HepG2 (cell line): ENCODE data around the gene AHSP. TPM values are rescaled to one million over a fixed set of nuclear protein-coding genes. Genes with fewer than 3 reads are reported as not detected.

Experiments
- ARNTL ChIP-seq: sonication (generic); formaldehyde crosslinking; IDR thresholded peaks from 2 replicates; pipeline ENCODE4 v1.4.0; 2020; ENCODE audit warnings: mild to moderate bottlenecking, missing genetic modification reagents
- E2F5 ChIP-seq: sonication (generic); formaldehyde crosslinking; conservative IDR thresholded peaks from 2 replicates; pipeline ENCODE4 v1.4.0; 2020; ENCODE audit warnings: missing genetic modification reagents
- FIP1L1 ChIP-seq: fragments of 200-400 bp; formaldehyde crosslinking; IDR thresholded peaks from 2 replicates; pipeline ENCODE4 v1.6.1; 2018; ENCODE audit warnings: low read depth, mild to moderate bottlenecking, low read length, moderate library complexity, borderline replicate concordance; ENCODE audit not compliant: insufficient read depth
- GATA4 ChIP-seq: sonication (generic); IDR thresholded peaks from 2 replicates; pipeline ENCODE4 v1.6.1; 2016; ENCODE audit warnings: antibody characterized with exemption, low read depth, borderline replicate concordance
- KDM5A ChIP-seq: fragments of 200-600 bp; sonication (generic); IDR thresholded peaks from 2 replicates; pipeline ENCODE4 v1.7.0; 2018; ENCODE audit warnings: antibody characterized with exemption, mild to moderate bottlenecking, low read length, borderline replicate concordance
- NFE2L1 ChIP-seq: sonication (generic); formaldehyde crosslinking; IDR thresholded peaks from 2 replicates; pipeline ENCODE4 v1.4.0; 2020; ENCODE audit warnings: missing genetic modification reagents, mild to moderate bottlenecking, borderline replicate concordance
- NR2F2 ChIP-seq: IDR thresholded peaks from 2 replicates; pipeline ENCODE4 v1.6.1; 2012; ENCODE audit warnings: low read depth, inconsistent platforms, borderline replicate concordance
- PRDM4 ChIP-seq: sonication (generic); formaldehyde crosslinking; IDR thresholded peaks from 2 replicates; pipeline ENCODE4 v1.9.0; 2021; ENCODE audit warnings: missing genetic modification reagents, borderline replicate concordance
- REL ChIP-seq: sonication (generic); formaldehyde crosslinking; conservative IDR thresholded peaks from 2 replicates; pipeline ENCODE4 v1.8.0; 2022; ENCODE audit warnings: mild to moderate bottlenecking, missing genetic modification reagents, moderate library complexity
- RFX3 ChIP-seq: IDR thresholded peaks from 2 replicates; pipeline ENCODE4 v1.6.1; 2016; ENCODE audit warnings: missing biosample characterization, missing genetic modification reagents
- TERF1 ChIP-seq: sonication (generic); formaldehyde crosslinking; IDR thresholded peaks from 2 replicates; pipeline ENCODE4 v1.8.0; 2022; ENCODE audit warnings: mild to moderate bottlenecking, missing genetic modification reagents, moderate library complexity
- THAP9 ChIP-seq: sonication (generic); formaldehyde crosslinking; IDR thresholded peaks from 2 replicates; pipeline ENCODE4; 2020; ENCODE audit warnings: missing genetic modification reagents, mild to moderate bottlenecking, borderline replicate concordance
- U2AF1 ChIP-seq: fragments of 200-400 bp; formaldehyde crosslinking; optimal IDR thresholded peaks from 2 replicates; pipeline ENCODE3; 2017; ENCODE audit warnings: mild to moderate bottlenecking, low read depth, low read length
- ZBTB7B ChIP-seq: sonication (generic); formaldehyde crosslinking; IDR thresholded peaks from 2 replicates; pipeline ENCODE4 v1.4.0; 2020; ENCODE audit warnings: missing genetic modification reagents
- ZNF335 ChIP-seq: sonication (generic); formaldehyde crosslinking; IDR thresholded peaks from 2 replicates; pipeline ENCODE4 v1.4.0; 2020; ENCODE audit warnings: missing genetic modification reagents
- ZNF557 ChIP-seq: sonication (generic); formaldehyde crosslinking; IDR thresholded peaks from 2 replicates; pipeline ENCODE4 v1.4.0; 2020; ENCODE audit warnings: missing genetic modification reagents
- ZNF569 ChIP-seq: sonication (generic); formaldehyde crosslinking; IDR thresholded peaks from 2 replicates; pipeline ENCODE4 v1.5.0; 2020; ENCODE audit warnings: mild to moderate bottlenecking, missing genetic modification reagents, moderate library complexity, borderline replicate concordance
- ZNF597 ChIP-seq: sonication (generic); formaldehyde crosslinking; IDR thresholded peaks from 2 replicates; pipeline ENCODE4 v1.5.0; 2020; ENCODE audit warnings: missing genetic modification reagents
- ZNF607 ChIP-seq: sonication (generic); formaldehyde crosslinking; IDR thresholded peaks from 2 replicates; pipeline ENCODE4 v1.5.1; 2020; ENCODE audit warnings: missing genetic modification reagents, mild to moderate bottlenecking, borderline replicate concordance
- ZNF619 ChIP-seq: sonication (generic); formaldehyde crosslinking; IDR thresholded peaks from 2 replicates; pipeline ENCODE4 v1.4.0; 2020; ENCODE audit warnings: mild to moderate bottlenecking, missing genetic modification reagents
- polyA plus RNA-seq, 8 experiments: library from polyadenylated mRNA; depleted of rRNA in 3 of 8; stranded (reverse) in 7 of 8; unstranded in 1 of 8; fragments of >200 nt; fragmentation: Illumina TruSeq in 4 of 8; extraction: Trizol in 4 of 8; gene quantifications; 2 replicates each; pipeline versions ENCODE4 v1.2.1 to v1.2.3, GENCODE V29; 2011 to 2016; ENCODE audit warnings: low read depth in 4 of 8, missing spikeins in 1 of 8, mixed read lengths in 1 of 8; ENCODE audit not compliant: insufficient read depth in 1 of 8
- total RNA-seq, 5 experiments: library from RNA; depleted of rRNA; stranded (reverse); fragments of >200 nt; fragmentation: Illumina TruSeq; extraction: Trizol; gene quantifications; 2 replicates each; pipeline ENCODE4 v1.2.3, GENCODE V29; 2016; ENCODE audit warnings: low read depth in 1 of 5

AHSP gene
- total and polyA plus RNA-seq, 2 of the 13 experiments (the other 11 are each of a cell fraction or from before 2014, with no cell fraction given): not detected

- TF ChIP-seq ZNF569 (CRISPR knock-in tag) (peak; percentile 93; the same call in 1 of the 2 replicates), ARNTL (CRISPR knock-in tag) (peak; percentile 71), TERF1 (CRISPR knock-in tag) (no peak), ZNF557 (CRISPR knock-in tag) (no peak), ZNF607 (CRISPR knock-in tag) (peak; percentile 92), E2F5 (CRISPR knock-in tag) (peak; percentile 81; the same call in 1 of the 2 replicates), NR2F2 (no peak; the same call in 1 of the 2 replicates), RFX3 (CRISPR knock-in tag) (no peak), THAP9 (CRISPR knock-in tag) (peak; percentile 97), KDM5A (peak; percentile 55; the same call in 1 of the 2 replicates), GATA4 (no peak; the same call in 1 of the 2 replicates), NFE2L1 (CRISPR knock-in tag) (peak; percentile 76; the same call in 1 of the 2 replicates), ZNF597 (CRISPR knock-in tag) (no peak), ZNF619 (peak; percentile 83; the same call in 1 of the 2 replicates), ZNF335 (CRISPR knock-in tag) (no peak), U2AF1 (no peak), REL (CRISPR knock-in tag) (peak; percentile 93), FIP1L1 (no peak), PRDM4 (no peak), ZBTB7B (peak; percentile 86)
These were observed 19.6 kb upstream of the AHSP start, which contains the start of gene RUSF1 (continued) for GRCh38 chr16:31507929-31508705.
